GM12875 (cell line): ENCODE data around the gene LRRC66.

Experiments used
- H3K4me3 ChIP-seq: one replicate; pipeline ENCODE4 v1.5.1; 2011; ENCODE audit warnings: low read depth, low read length, control low read depth
- TF ChIP-seq, protein P1 (sequence below): IDR thresholded peaks from 2 replicates; pipeline ENCODE4 v1.5.1; 2011; ENCODE audit warnings: low read depth, mild to moderate bottlenecking, control low read depth, inconsistent platforms, low read length, moderate library complexity, borderline replicate concordance; ENCODE audit not compliant: insufficient read depth

LRRC66 gene

DNA sequence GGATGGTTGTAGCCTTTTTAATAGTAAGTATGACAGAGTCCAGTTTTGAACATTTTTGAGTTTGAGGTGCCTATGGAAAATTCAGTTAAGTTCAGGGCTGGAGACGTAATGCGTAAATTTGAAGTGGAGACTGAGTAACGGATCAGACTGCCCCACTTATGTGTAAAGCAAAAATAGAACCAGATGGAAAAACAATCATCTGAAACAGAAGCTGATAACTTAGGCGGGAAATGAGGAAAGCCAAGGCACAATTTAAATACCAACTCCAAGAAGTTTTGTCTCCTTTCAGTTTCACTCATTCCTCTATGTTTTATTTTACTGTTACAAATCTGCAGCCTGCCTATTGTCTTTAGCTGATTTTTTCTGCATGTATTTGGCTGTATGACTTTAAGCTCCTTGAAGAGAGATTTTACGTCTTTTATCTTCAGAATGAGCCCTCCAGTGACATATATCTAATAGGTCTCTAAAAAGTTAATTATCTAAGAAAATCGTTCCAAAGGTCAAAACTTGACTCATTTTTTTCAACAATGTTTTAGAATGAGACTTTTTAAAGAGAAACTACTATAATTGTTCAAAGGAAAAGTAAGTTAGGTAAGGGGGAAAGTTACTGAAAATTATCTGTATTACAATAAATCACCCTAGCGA, 16.8 kb upstream of the LRRC66 start:
- TF ChIP-seq, protein P1, sequence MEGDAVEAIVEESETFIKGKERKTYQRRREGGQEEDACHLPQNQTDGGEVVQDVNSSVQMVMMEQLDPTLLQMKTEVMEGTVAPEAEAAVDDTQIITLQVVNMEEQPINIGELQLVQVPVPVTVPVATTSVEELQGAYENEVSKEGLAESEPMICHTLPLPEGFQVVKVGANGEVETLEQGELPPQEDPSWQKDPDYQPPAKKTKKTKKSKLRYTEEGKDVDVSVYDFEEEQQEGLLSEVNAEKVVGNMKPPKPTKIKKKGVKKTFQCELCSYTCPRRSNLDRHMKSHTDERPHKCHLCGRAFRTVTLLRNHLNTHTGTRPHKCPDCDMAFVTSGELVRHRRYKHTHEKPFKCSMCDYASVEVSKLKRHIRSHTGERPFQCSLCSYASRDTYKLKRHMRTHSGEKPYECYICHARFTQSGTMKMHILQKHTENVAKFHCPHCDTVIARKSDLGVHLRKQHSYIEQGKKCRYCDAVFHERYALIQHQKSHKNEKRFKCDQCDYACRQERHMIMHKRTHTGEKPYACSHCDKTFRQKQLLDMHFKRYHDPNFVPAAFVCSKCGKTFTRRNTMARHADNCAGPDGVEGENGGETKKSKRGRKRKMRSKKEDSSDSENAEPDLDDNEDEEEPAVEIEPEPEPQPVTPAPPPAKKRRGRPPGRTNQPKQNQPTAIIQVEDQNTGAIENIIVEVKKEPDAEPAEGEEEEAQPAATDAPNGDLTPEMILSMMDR, result no peak
- H3K4me3 ChIP-seq, result no peak overlapping the region

DNA sequence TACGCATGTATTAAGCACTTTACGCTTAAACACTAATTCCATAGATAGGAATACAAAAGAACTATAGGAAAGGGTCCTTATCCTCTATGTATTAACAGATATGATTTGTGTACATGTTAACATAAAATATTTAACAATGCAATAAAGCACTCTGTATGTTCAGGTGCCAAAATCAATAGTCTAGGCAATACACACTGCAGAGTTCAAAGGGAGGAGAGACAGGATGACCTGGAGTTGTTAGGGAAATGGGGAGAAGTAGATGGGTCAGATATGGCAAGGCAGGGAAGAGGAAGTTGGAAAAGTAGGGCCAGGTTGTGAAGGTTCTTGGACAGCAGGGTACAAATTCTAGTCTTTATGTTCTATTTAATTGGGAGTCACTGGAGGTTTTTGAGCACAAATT, 15.0 kb upstream of the LRRC66 start:
- no peak overlapping the region for H3K4me3 ChIP-seq
- TF ChIP-seq, protein P1, result no peak

DNA sequence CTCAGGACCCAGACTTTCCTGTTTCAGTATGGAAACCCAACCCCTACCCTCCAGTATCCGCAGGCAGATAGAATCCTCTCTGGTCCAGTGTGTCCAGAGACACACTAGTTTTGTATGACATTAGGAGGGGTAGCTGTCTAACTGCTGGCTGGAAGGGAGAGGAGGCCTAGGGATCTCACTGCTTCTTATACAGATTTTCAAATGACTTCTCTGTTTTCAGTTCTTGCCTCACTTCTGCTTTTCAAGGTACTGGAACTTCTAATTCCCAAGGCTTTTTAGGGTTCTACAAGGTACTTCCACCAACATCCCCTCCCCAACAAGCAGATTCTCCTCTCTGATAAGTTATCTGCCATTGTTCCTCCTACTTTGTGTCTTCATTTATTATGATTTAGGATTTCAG, 11.8 kb upstream of the LRRC66 start:
- no peak overlapping the region for H3K4me3 ChIP-seq
- TF ChIP-seq, protein P1, result no peak

DNA sequence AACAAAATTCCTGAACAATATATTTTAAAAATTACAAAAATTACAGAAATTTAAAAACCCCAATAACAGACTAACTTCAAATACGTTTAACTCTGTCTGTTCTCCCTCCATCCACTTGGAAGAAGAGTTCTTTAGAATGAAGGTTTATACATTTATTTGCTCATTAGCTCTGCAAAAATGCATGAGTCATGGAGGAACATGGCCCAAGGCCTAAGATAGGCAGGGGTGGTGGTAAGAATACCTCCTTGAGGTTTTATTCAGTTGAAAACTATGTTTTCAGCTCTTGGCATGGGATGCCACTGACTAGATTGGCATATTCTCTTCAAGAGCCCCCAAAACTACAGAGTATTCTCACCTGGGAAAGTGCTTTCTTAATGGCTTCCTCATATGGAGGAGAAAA, 8.8 kb upstream of the LRRC66 start:
- H3K4me3 ChIP-seq, result no peak overlapping the region
- TF ChIP-seq, protein P1, result no peak

DNA sequence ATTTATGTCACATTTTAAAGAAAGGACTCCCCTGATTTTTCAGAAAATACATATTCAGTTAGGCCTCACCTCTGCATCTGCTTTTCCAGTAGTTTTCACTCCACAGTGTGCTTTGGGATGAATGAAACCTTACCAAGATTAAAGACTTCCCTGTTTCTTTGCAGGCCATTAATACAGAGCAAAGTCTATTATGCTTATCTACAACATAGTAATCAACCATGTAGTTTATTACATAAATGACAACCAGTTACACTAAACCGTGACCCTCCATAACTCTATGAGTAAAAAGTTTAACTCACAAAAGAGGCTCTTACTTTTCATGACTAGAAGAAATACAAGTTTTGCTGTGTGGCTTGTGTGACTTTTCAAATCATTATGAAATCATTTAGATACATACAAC, 2.3 kb downstream of the LRRC66 start:
- TF ChIP-seq, protein P1, result no peak
- no peak overlapping the region for H3K4me3 ChIP-seq

DNA sequence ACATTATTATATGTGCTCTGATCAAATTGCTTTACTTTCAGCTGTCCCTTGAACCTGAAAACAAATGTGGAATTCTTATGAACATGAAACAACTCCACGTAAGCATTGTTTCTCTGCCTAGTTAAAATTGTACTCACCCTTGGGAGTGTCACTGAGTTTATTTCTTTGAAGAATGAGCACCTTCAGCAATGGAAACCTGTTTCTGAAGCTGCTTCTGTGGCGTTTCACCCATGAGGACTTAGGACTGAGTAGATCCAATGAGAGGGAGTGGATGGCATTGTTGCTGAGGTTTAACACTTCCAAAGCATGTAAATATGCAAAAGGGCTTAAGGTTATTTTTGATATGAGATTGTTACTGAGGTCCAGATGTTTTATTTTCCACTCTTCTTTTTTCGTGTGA, 3.2 kb downstream of the LRRC66 start:
- TF ChIP-seq, protein P1, result no peak
- no peak overlapping the region for H3K4me3 ChIP-seq

DNA sequence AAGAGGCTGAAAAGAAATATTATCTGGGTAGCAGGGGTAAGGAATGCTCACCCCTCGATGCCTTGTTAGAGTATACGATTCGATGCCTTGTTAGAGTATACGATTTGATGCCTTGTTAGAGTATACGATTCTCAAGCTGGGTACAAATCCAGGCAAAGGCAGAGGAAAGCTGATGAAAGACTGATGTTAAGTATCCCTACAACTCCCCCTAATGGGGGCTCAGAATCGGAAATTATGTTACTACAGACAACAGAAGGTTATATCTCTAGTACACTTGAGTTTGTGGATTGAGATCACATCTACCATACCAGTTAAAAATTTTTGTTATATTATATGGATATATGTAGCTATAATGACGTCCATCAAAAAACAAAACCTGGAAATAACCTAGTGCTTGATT, 4.8 kb downstream of the LRRC66 start:
- TF ChIP-seq, protein P1, result no peak

More for the DNA sequence above, 4.8 kb downstream of the LRRC66 start:
- H3K4me3 ChIP-seq, result no peak overlapping the region
